Stimulated activated CD8-positive, alpha-beta memory T cell treated with anti-CD3 and anti-CD28 coated beads, Interleukin-12 subunit alpha, Interleukin-12 subunit beta, amount 100 ng/mL, for 4 hours (primary cell): ENCODE measurements around the gene HDAC11.
A peak's percentile ranks its signal among the peaks of the same experiment; 100 is the strongest.
"Not testable (repeated sequence)": the region's sequence is repeated elsewhere in the genome, so short reads cannot be mapped to it uniquely, and the experiment has no call there.

Experiments
- DNase-seq: peaks from one replicate; pipeline ENCODE4 v3.0.0-alpha.2; 2020; ENCODE audit warnings: low read depth

The HDAC11 gene

DNA sequence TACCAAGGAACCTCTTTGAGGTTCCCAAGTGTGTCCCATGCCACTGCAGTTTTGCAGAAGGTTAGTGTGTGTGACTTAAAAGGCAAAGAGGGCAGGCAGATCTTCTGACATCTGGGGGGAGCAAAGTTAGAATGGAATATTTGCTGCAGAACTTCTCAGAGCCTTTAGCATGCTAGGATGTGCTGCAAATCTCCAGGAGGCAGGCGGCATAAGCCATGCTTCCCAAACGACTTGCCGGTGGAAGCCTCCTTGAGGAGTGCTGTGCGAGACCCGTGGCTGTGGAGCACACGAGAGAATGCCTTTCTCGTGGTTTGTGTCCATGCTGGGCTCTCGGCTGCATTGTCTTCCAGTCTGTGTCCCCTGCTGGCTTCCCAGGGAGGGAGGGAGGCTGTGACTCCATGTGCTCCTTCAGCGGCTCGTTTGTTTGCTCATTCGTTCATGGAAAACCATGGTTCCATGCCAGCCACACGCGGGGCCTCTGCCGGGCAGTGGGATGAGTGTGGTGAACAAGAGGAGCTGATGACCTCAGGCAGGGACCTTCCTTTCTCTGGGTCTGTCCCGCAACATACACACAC, 13.8 kb downstream of the HDAC11 start:
- DNase-seq = no peak

DNA sequence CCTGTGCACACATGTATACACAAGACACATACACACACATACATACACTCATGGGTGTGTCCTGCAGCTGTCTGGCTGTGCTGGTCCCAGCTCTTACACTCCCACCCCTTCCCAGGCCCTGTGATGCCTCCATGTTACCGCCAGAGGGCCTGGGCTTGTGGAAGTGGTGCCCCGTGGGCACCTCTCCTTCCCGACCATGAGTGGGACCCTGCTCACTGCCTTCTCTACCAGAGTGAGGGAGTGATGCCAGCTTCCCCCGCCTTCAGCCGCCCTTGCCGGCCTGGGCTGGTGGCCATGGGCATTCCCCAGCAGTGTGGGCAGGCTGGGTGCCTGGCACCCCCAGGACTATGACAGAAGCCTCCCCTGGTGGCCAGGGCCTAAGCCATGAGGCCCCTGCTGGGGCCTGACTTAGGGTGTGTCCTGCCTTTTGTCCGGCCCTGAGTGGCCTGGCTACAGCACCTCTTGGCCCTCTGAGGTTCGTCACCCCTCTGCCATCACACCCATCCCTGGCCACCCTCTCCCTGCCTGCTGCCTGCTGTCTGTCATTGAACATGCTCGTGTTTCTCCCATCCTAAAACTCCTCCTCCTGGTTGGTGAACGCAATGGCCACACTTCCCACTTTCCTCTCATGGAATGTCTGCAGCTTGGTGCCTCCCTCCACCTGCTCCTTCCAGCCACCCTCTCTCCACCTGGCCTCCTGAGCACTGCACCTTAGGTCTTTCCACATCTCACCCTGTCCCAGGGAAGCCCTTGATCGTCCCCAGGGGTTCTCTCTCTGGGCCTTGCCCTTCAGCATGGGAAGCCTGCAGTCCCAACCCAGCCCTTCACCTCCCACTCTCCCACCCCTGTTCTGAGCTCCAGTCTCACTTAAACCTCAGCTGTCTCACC, 14.6 kb downstream of the HDAC11 start:
- no peak for DNase-seq

DNA sequence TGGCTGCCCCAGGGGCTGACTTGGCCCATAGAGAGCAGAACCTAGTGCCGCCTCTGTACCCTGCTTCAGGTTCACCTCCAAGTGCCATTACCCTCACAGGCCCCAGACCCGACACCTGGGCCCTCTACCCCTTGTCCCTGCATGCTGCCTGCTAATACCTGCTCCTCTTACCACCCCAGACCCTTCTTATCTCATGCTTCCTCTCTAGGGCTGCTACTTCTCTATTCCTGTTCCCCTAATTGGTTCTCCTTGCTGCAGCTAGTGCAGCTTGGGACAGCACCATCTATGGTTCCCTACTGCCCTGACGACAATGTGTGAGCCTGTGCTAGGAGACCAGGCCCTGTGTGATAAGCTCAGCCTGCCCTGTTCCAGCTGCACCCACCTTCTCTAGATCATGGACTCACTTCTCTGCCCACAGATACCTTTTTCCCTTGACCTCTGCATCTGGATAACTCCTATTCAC, 15.3 kb downstream of the HDAC11 start:
- no peak for DNase-seq

DNA sequence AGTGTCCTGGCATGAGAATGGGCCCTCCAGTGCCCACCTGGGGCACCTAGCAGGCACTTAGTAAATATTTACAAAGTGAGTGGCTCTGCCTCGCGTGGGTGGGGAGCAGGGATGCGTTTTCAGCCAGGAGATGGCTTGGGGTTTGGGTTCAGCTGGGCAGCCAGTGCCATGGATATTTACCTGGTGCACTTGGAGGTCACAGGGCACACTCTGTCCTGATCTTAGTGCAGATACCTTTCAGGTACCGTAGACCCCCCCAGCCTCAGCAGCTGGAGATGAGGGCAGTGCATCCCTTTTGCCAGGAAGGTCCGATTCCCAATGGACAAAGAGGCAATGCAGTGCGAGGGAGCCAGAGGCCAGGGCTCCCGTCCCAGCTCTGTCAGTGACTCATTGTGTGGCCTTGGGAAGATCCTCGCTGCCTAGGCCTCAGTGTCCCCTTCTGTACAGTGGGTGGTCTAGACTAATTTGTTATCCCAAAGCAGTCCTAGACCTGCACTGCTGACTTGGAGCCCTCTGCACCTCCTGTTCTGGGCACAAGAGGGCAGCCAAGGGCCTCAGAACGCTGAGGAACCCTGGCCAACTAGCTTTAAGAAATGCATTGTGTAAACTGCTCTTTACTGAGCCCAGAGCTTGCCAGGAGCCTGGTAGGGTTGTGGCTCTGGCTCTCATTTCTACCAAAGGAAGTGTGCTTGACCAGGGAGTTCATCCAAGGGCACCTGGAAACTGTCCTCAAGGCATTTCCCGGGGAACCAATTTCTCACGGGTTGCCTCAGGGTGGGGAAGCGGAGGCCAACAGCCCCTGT, 16.0 kb downstream of the HDAC11 start:
- peak; percentile 39 for DNase-seq

DNA sequence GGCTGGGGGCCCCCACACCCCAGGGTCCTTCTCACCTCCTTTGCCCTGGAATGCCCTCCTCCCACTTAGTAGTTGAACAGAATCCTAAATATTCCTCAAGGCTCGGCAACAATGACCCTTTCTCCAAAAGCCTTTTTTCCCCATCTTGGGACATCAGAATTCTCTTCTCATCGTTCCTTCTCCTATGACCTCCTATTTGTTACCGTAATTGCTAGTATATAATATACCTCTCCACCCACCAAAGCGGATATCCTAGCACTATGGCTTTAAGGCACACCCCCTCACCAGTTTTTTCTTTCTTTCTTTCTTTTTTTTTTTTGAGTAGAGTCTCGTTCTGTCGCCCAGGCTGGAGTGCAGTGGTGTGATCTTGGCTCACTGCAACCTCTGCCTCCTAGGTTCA, 16.8 kb downstream of the HDAC11 start:
- no peak for DNase-seq

DNA sequence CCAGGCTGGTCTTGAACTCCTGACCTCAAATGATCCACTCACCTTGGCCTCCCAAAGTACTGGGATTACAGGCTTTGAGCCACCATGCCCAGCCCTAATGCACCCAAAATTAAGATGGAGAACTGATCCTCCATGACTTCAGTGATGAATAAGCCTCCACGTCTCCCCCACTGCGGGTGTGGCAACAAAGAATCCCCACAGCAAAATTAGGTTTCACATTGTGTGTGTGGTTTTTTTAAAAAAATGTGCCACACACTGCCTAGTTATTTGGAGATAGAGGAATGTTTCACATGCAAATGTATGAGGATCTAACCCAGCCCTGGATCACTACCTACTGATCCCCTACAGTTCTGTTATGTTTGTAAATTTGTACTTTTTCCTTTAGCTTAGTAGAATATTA, 17.3 kb downstream of the HDAC11 start:
- DNase-seq = no peak

DNA sequence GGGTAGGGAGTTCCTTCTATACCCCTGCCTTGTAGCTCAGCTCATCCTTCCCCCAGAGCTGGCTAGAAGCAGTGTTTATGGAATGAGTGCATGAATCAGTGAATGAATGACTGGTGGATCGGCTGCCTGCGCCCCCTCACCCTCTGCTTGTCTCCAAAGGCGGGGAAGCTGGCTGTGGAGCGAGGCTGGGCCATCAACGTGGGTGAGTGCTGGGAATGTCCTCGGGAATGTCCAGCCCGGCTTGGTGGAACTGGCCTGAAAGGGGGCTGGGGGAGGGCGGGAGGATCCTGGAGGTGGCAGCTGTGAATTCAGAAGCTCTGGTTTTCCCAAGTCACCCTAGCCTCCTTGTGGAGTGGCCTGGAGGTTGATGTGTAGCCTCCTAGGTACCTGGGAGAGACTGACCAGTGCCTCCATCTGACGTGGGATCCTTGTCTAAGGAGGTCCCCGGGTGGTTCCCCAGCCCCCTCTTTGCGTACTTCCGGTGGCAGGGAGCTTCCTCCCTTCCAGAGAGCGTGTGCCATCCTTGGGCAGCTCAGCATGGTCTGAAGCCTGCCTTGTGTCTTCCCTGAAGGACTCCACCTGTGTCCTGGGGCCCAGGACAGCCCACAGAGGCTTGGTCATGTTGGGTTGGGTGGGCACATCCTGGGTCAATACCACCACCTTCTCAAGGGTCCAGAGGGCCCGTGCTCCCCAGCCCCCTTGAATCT, 18.4 kb downstream of the HDAC11 start:
- DNase-seq = no peak

DNA sequence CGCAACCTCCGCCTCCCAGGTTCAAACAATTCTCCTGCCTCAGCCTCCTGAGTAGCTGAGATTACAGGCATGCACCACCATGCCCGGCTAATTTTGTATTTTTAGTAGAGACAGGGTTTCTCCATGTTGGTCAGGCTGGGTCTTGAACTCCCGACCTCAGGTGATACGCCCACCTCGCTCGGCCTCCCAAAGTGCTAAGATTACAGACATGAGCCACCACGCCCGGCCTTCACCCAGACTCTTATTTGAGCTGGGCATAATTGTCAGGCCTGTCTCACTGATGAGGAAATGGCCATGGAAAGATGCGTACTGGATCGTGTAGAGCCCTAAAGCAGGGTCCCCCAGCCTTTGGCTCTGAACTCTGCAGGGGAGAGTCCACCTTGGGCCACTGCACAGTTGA, 19.1 kb downstream of the HDAC11 start:
- DNase-seq = not testable (repeated sequence)

DNA sequence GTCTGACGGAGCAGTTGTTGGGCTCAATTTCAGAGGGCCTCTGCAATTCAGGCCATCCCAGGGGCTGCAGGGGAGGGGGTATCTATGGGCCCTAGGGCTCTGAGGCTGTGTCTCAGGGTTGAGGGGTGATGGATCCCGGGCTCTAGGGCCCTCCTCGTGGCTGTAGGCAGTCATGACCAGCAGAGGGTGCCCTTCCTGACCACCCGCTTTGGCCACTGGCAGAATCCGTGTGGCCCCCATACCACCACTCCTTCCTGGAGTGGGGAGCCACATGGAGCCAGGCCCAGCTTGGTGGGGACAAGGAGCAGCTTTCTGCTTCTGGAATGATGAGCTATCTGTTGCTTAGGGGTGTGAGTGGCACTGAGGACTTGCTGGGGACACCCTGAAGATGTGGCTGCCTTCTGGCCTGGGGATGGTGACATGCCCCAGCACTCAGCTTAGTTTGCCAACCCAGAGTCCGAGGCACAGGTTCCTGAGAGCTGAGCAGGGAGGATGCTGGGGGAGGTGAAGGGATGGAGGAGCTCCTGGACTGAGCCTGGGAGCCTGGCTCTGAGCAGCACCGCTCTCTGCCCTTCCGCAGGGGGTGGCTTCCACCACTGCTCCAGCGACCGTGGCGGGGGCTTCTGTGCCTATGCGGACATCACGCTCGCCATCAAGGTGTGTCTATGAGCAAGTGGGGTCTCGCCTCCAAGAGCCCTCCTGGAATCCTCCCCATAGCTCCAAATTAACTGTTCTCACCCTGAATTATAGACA, 20.2 kb downstream of the HDAC11 start:
- DNase-seq = no peak

DNA sequence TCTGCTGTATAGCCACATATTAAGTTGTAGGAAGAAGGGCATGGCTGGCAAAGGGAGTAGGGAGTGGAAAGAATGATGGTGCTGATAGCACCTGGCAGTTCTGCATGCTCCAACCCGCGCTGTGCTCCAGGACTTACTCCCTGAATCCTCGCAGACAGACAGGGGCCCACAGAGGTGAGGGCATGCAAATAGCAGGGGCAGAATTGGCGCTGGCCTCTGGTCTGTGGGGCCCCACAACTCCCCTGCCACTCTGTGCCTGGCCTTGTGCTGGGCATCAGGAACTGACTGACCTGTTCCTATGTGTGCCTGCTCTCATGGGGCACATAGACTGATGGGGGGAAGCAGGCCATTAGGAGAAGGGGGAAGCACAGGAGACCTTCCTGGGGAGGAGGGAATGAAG, 20.9 kb downstream of the HDAC11 start:
- no peak for DNase-seq

DNA sequence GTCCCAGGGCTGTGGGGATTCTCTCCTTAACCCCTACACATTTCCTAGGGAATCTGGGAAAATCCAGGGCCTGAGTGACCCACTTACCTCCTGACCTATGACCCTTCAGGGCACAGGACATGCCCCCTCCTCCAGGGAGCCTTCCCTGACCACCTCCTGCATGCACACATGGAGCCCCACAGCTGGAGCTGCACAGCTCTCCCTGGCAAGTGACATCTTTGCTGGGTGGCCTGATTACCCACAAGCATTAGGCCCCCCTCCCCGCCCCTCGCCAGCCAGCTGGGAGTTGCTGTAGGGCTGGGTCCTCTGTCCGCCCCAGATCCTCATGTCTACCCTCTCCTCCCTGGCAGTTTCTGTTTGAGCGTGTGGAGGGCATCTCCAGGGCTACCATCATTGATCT, 21.4 kb downstream of the HDAC11 start:
- DNase-seq = no peak

DNA sequence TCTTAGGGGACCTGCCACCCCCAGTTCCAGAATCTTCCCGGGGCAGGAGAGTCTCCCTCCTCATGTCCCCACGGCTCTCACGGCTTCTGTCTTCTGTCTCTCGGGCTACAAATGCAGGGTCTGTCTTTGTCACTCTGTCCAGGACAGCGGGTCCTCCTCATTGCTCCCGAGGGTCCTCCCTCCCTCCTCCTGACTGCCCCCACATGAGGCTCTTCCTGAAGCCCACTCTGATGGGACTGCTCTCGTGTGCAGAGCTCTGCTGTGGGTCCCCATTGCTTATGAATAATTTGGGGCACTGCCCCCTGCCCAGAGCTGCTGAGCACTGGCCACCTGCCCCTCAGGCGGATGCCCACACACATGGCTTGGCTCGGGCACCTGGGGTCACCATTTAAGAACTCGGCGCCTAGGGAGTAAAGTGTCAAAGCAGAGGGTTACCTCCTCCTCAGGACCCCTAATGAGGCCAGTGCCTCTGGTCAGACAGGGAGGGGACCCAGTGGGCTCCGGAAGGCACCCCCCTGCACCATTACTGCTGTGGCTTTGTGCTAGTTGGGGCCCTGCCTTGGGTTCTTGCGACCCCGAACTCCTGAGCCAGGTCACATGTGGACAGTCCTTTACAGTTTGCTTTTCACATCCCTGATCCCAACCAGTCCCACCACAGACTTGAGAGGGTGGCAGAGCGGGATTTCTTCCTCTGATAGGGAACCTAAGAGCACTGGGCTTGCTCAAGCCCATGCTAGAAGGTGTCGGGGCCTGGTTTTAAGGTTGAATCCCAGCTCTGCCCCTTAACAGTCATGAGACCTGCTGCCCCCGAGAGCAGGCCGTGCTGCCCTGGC, 22.1 kb downstream of the HDAC11 start:
- DNase-seq = no peak

DNA sequence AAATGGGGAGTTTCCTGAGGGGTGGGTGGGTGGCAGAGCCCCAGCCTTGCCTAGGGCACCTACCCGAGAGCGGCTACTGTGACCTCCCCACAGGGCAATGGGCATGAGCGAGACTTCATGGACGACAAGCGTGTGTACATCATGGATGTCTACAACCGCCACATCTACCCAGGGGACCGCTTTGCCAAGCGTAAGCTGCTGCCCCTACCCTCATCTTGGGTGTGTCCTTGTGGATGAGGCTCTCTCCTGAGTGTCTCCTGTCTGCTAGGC, 22.6 kb downstream of the HDAC11 start:
- no peak for DNase-seq

DNA sequence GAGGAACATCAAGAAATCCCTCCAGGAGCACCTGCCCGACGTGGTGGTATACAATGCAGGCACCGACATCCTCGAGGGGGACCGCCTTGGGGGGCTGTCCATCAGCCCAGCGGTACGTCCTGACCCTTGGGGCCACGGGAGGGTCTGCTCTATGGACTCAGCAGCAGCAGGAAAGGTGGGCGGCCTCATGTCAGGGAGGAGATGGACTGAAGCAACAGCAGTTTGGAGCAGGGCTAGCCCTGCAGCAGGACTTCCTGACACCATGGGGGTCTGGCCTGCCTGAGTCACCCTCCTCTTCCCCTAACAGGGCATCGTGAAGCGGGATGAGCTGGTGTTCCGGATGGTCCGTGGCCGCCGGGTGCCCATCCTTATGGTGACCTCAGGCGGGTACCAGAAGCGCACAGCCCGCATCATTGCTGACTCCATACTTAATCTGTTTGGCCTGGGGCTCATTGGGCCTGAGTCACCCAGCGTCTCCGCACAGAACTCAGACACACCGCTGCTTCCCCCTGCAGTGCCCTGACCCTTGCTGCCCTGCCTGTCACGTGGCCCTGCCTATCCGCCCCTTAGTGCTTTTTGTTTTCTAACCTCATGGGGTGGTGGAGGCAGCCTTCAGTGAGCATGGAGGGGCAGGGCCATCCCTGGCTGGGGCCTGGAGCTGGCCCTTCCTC, 24.2 kb downstream of the HDAC11 start:
- DNase-seq = no peak

DNA sequence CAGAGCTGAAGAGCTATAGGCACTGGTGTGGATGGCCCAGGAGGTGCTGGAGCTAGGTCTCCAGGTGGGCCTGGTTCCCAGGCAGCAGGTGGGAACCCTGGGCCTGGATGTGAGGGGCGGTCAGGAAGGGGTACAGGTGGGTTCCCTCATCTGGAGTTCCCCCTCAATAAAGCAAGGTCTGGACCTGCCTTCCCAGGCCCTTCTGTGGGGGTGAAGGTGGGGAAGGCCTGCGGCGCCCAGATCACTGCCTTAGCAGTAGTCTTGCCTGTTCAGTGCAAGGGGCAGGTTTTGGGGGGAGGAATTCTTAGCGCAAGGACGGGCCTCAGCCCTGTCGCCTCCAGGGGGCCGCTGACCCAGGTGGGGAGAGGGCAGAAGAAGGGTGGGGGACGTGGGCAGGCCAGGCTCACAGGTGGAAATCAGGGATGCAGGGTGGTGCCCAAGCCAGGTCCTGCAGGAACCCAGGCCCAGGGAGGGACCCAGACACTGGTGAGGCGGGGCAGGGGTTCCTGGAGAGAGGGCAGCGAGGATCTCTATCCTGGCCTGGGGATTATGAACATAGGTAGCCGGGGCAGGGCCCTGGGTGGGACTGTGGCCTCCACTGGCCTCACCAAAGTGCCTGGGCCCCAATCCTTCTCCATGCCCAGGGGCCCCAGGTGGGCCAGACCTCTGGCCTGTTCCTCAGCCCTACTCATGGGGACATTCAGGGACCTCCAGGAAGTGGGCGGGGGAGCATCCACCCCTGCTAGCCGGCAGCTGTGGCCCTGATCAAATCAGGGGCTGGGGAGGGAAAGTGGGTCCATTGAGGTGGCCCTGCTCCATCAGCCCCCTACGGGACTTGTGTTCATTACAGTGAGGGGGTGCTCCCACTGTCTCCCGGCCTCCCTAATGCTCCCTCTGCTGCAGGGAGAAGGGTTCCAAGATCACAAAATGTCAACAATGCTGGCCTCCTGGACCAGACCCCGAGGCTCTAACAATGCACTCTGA, 25.3 kb downstream of the HDAC11 start:
- DNase-seq = no peak

DNA sequence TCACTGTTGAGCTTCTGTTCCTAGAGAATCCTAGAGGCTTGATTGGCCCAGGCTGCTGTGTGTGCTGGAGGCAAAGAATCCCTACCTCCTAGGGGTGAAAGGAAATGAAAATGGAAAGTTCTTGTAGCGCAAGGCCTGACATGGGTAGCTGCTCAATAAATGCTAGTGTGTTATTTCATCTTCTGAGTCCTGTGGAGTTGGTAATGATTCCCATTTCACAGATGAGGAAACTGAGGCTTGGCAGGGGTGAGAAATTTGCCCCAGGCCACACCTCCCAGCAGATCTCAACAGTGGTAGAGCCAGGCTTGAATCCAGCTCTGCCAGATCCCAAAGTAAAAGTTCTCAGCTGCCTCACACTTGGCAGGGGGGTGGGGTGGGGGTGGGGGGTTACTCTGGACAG, 26.1 kb downstream of the HDAC11 start:
- DNase-seq = no peak

DNA sequence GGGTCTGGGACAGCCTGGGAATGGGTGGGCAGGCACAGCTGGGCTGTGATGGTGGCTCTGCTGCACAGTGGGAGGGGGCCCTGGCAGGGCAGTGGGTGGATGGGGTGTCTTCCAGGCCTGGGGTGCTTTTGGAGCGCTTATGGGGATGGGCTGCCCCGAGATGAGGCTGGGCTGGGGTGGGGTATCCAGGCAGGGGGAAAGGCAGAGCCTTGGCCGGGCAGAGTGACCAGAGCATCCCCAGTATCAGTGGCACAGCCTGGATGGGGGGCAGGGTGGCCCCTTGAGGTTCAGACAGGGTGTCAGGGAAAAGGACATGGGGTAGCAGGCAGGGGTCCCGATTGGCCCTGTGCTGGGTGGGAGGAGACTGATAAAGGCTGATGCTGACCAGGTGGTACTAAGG, 26.6 kb downstream of the HDAC11 start:
- no peak for DNase-seq

DNA sequence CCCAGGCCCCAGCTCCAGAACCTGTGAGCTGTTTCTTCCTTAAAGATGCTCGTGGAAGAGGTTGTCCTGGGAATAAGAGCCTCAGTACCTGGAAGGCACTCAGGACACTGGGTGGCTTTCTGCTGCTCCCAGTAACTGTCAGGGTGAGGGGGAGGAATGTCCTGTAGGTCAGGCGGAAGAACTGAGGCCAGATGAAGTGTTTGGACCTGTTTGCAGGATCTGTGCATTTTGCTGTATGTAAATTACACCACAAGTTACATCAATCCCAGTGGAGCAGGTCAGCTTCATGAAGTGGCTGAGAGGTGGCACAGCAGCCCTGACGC, 27.1 kb downstream of the HDAC11 start:
- DNase-seq = no peak
